Uterus (tissue), 2 donors: ENCODE results near the gene DCC.

ENCODE experiments used
- CTCF ChIP-seq, 4 experiments: fragments of 200-600 bp in 2 of 4; fragments of 450-650 bp in 2 of 4; sonication (generic) in 2 of 4; IDR thresholded peaks; one replicate each; pipeline ENCODE4 v1.5.1; 2016 to 2019; ENCODE audit warnings: antibody characterized with exemption in 4 of 4, mild to moderate bottlenecking in 2 of 4, moderate library complexity in 1 of 4
- POLR2A ChIP-seq, 2 donors: fragments of 450-650 bp; IDR thresholded peaks; one replicate each; pipeline ENCODE4 v1.6.1; 2016; ENCODE audit warnings: antibody characterized with exemption in 2 of 2, mild to moderate bottlenecking in 1 of 2, moderate library complexity in 1 of 2

GRCh38 chr18:52624702-52625101, 284.7 kb downstream of the DCC start:
- TF ChIP-seq POLR2A (IDR thresholded peaks at IDR 0.05) = no peak
- TF ChIP-seq CTCF (IDR thresholded peaks at IDR 0.05) = no peak
